Subcutaneous adipose tissue (tissue), 4 donors: Measurements from ENCODE around the gene NTF3. TPM values are rescaled to one million over a fixed set of nuclear protein-coding genes. Genes with fewer than 3 reads are reported as not detected.

ENCODE experiments used
- CTCF ChIP-seq: fragments of 450-650 bp; IDR thresholded peaks from one replicate; pipeline ENCODE4 v1.5.1; 2016; ENCODE audit warnings: low read depth, mild to moderate bottlenecking, control low read depth, antibody characterized with exemption, moderate library complexity
- total RNA-seq, 4 donors: library from RNA; depleted of rRNA; stranded (reverse); fragments of >200 nt; gene quantifications; one replicate each; pipeline ENCODE4 v1.1.0, GENCODE V29; 2016

NTF3 gene
- total RNA-seq, 4 donors from 2014 or later: not detected

- no peak for TF ChIP-seq CTCF
These were observed 66.2 kb downstream of the NTF3 start for GRCh38 chr12:5498076-5498475.

GRCh38 chr12:5498806-5499205 is 66.9 kb downstream of the NTF3 start:
- TF ChIP-seq CTCF: no peak

GRCh38 chr12:5499566-5500330 is 67.8 kb downstream of the NTF3 start:
- TF ChIP-seq CTCF: no peak

- TF ChIP-seq CTCF: no peak
These were observed 68.4 kb downstream of the NTF3 start for GRCh38 chr12:5500331-5500659.

GRCh38 chr12:5503774-5504173 is 71.9 kb downstream of the NTF3 start:
- TF ChIP-seq CTCF: no peak

GRCh38 chr12:5505116-5505515 is 73.2 kb downstream of the NTF3 start:
- no peak for TF ChIP-seq CTCF

- no peak for TF ChIP-seq CTCF
These were observed 73.8 kb downstream of the NTF3 start for GRCh38 chr12:5505751-5506150.
